Neural crest cell (in vitro differentiated cells): ENCODE measurements around the gene WDFY4. TPM values are rescaled to one million over a fixed set of nuclear protein-coding genes. Genes with fewer than 3 reads are reported as not detected.

Experiments
- DNase-seq: peaks from one replicate; pipeline ENCODE4 v3.0.0; 2021; ENCODE audit warnings: low read depth, mixed read lengths, low spot score
- H3K27ac Mint-ChIP-seq: one replicate; pipeline ENCODE4 v1.8.0; 2021; ENCODE audit warnings: mild to moderate bottlenecking, mixed read lengths; ENCODE audit not compliant: unreplicated experiment
- H3K27me3 Mint-ChIP-seq: 2 replicates; pipeline ENCODE4 v1.8.0; 2021; ENCODE audit warnings: low read depth, mild to moderate bottlenecking, mixed read lengths
- H3K36me3 Mint-ChIP-seq: 2 replicates; pipeline ENCODE4 v1.8.0; 2021; ENCODE audit warnings: low read depth, mild to moderate bottlenecking, mixed read lengths
- H3K4me1 Mint-ChIP-seq: 2 replicates; pipeline ENCODE4 v1.8.0; 2021; ENCODE audit warnings: mixed read lengths
- H3K4me3 Mint-ChIP-seq: one replicate; pipeline ENCODE4 v1.8.0; 2021; ENCODE audit warnings: mild to moderate bottlenecking, mixed read lengths
- H3K9me3 Mint-ChIP-seq: 2 replicates; pipeline ENCODE4 v1.8.0; 2021; ENCODE audit warnings: mixed read lengths
- total RNA-seq: library from RNA; stranded (reverse); gene quantifications from 2 replicates; pipeline ENCODE4 v1.2.1, GENCODE V29; 2021
- TF ChIP-seq, protein P1 (sequence below): fragments of 200-600 bp; sonication (generic); conservative IDR thresholded peaks from 2 replicates; pipeline ENCODE4 v1.5.0; 2021; ENCODE audit warnings: antibody characterized with exemption, mild to moderate bottlenecking

WDFY4 gene
- total RNA-seq, 1 donor from 2014 or later: not detected

GRCh38 chr10:48941427-48942075 is 256.9 kb downstream of the WDFY4 start:
- Mint-ChIP-seq H3K9me3 (no peaks in the 10 kb centered on the region), H3K27me3 (peaks cover 2% of the 10 kb centered on the region), H3K4me1 (peaks cover 12% of the 10 kb centered on the region), H3K27ac (peak overlapping the region; percentile 50), H3K4me3 (no peak overlapping the region), H3K36me3 (no peaks in the 10 kb centered on the region)
- TF ChIP-seq, protein P1, sequence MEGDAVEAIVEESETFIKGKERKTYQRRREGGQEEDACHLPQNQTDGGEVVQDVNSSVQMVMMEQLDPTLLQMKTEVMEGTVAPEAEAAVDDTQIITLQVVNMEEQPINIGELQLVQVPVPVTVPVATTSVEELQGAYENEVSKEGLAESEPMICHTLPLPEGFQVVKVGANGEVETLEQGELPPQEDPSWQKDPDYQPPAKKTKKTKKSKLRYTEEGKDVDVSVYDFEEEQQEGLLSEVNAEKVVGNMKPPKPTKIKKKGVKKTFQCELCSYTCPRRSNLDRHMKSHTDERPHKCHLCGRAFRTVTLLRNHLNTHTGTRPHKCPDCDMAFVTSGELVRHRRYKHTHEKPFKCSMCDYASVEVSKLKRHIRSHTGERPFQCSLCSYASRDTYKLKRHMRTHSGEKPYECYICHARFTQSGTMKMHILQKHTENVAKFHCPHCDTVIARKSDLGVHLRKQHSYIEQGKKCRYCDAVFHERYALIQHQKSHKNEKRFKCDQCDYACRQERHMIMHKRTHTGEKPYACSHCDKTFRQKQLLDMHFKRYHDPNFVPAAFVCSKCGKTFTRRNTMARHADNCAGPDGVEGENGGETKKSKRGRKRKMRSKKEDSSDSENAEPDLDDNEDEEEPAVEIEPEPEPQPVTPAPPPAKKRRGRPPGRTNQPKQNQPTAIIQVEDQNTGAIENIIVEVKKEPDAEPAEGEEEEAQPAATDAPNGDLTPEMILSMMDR: no peak
- DNase-seq: no peak

DNA sequence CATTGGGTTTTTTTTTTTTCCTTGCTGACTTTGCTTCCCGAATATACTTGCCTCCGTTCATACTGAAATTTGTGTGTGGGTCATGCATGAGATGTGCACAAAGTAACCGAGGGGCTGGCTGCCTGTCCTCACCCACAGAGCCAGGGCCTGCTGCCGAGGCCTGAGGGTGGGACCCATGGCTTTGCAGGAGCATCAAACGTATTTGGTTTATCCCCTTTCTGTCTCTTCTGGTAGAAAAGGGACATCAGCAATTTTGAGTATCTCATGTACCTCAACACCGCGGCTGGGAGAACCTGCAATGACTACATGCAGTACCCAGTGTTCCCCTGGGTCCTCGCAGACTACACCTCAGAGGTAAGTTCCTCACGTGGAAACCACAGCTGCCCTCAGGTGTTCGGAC is 258.4 kb downstream of the WDFY4 start:
- TF ChIP-seq, protein P1: no peak
- Mint-ChIP-seq H3K36me3 (no peaks in the 10 kb centered on the region), H3K4me3 (no peak overlapping the region), H3K4me1 (peaks cover 12% of the 10 kb centered on the region), H3K27me3 (peaks cover 2% of the 10 kb centered on the region), H3K27ac (no peak overlapping the region), H3K9me3 (no peaks in the 10 kb centered on the region)
- no peak for DNase-seq

- Mint-ChIP-seq H3K36me3 (no peaks in the 10 kb centered on the region), H3K9me3 (no peaks in the 10 kb centered on the region), H3K4me3 (no peak overlapping the region), H3K27ac (no peak overlapping the region), H3K27me3 (peaks cover 2% of the 10 kb centered on the region), H3K4me1 (peaks cover 12% of the 10 kb centered on the region)
- TF ChIP-seq, protein P1: no peak
- no peak for DNase-seq
These were observed 259.5 kb downstream of the WDFY4 start for GRCh38 chr10:48944171-48944570.

GRCh38 chr10:48945441-48946130 is 260.9 kb downstream of the WDFY4 start:
- Mint-ChIP-seq H3K27ac (no peak overlapping the region), H3K4me3 (no peak overlapping the region), H3K36me3 (no peaks in the 10 kb centered on the region), H3K9me3 (no peaks in the 10 kb centered on the region), H3K4me1 (peaks cover 8% of the 10 kb centered on the region), H3K27me3 (no peaks in the 10 kb centered on the region)
- TF ChIP-seq, protein P1: no peak
- DNase-seq: no peak

GRCh38 chr10:48946332-48946731 is 261.7 kb downstream of the WDFY4 start:
- H3K4me3 Mint-ChIP-seq: no peak overlapping the region
- peaks cover under 1% of the 10 kb centered on the region for H3K4me1 Mint-ChIP-seq
- no peak for DNase-seq
- H3K27ac Mint-ChIP-seq: no peak overlapping the region
- TF ChIP-seq, protein P1: no peak
- H3K9me3 Mint-ChIP-seq: no peaks in the 10 kb centered on the region
- H3K27me3 Mint-ChIP-seq: no peaks in the 10 kb centered on the region
- H3K36me3 Mint-ChIP-seq: no peaks in the 10 kb centered on the region
